HEK293 (cell line): Measurements from ENCODE around the gene CCDC30.

Experiments used
- CTCF ChIA-PET: fragments of 350-600 bp; formaldehyde crosslinking; extraction: SDS; loops from one replicate; lab custom pipeline; 2021; ENCODE audit warnings: antibody characterized with exemption; lab: Yijun Ruan, JAX
- POLR2A ChIA-PET: fragments of 300-600 bp; formaldehyde crosslinking; extraction: SDS; loops from one replicate; lab custom pipeline; 2020; ENCODE audit warnings: antibody characterized with exemption, inconsistent platforms; lab: Yijun Ruan, JAX
- H3K27ac ChIP-seq: fragments of 200-500 bp; sonication (Bioruptor generic); 2 replicates; pipeline ENCODE4 v1.5.1; 2014; ENCODE audit warnings: low read depth, low read length, control low read depth, inconsistent platforms; ENCODE audit errors: extremely low read depth
- H3K36me3 ChIP-seq, 2 experiments: fragments of 200-500 bp in 1 of 2; sonication (Bioruptor generic) in 1 of 2; 1 replicate in 1 of 2; 2 replicates in 1 of 2; pipeline ENCODE4 v1.5.1; 2014 to 2017; ENCODE audit warnings: inconsistent platforms in 2 of 2, low read length in 2 of 2; ENCODE audit not compliant: control insufficient read depth in 2 of 2, insufficient read depth in 1 of 2
- H3K4me1 ChIP-seq: fragments of 200-500 bp; sonication (Bioruptor generic); 2 replicates; pipeline ENCODE4 v1.5.1; 2014; ENCODE audit warnings: mild to moderate bottlenecking, low read length, inconsistent platforms; ENCODE audit not compliant: control insufficient read depth, insufficient read depth
- H3K4me3 ChIP-seq: 2 replicates; pipeline ENCODE4 v1.5.1; 2011; ENCODE audit warnings: low read depth, mild to moderate bottlenecking, control low read depth, low read length, moderate library complexity
- H3K9me3 ChIP-seq: fragments of 200-500 bp; sonication (Bioruptor generic); 2 replicates; pipeline ENCODE4 v1.5.1; 2014; ENCODE audit warnings: low read depth, low read length, inconsistent platforms; ENCODE audit not compliant: control insufficient read depth, insufficient read depth
- ATF2 ChIP-seq: fragments of 450-650 bp; formaldehyde crosslinking; IDR thresholded peaks from 2 replicates; pipeline ENCODE4 v1.5.1; 2016; ENCODE audit warnings: missing biosample characterization, missing genetic modification characterization, low read depth
- HOXD13 ChIP-seq: sonication (generic); formaldehyde crosslinking; IDR thresholded peaks from 2 replicates; pipeline ENCODE4 v1.8.0; 2022; ENCODE audit warnings: missing genetic modification reagents, borderline replicate concordance
- KLF8 ChIP-seq: fragments of 450-650 bp; formaldehyde crosslinking; IDR thresholded peaks from 2 replicates; pipeline ENCODE4 v1.5.1; 2016; ENCODE audit warnings: missing biosample characterization, missing genetic modification characterization
- OSR2 ChIP-seq: fragments of 450-650 bp; formaldehyde crosslinking; IDR thresholded peaks from 2 replicates; pipeline ENCODE4 v1.5.1; 2016; ENCODE audit warnings: missing biosample characterization, missing genetic modification characterization
- SP2 ChIP-seq: fragments of 450-650 bp; formaldehyde crosslinking; IDR thresholded peaks from 2 replicates; pipeline ENCODE4 v1.5.1; 2016; ENCODE audit warnings: missing biosample characterization, missing genetic modification characterization
- TCF7L2 ChIP-seq: IDR thresholded peaks from 2 replicates; pipeline ENCODE4 v1.6.1; 2011; ENCODE audit warnings: low read depth, mild to moderate bottlenecking, inconsistent platforms, low read length, moderate library complexity, borderline replicate concordance
- ZBTB8A ChIP-seq: fragments of 450-650 bp; formaldehyde crosslinking; IDR thresholded peaks from 2 replicates; pipeline ENCODE4 v1.5.1; 2016; ENCODE audit warnings: missing biosample characterization, missing genetic modification characterization
- ZNF133 ChIP-seq: fragments of 450-650 bp; formaldehyde crosslinking; IDR thresholded peaks from 2 replicates; pipeline ENCODE4 v1.5.1; 2016; ENCODE audit warnings: missing biosample characterization, missing genetic modification characterization
- ZNF146 ChIP-seq: fragments of 450-650 bp; formaldehyde crosslinking; IDR thresholded peaks from 2 replicates; pipeline ENCODE4 v1.5.1; 2016; ENCODE audit warnings: missing biosample characterization, missing genetic modification characterization
- ZNF16 ChIP-seq: fragments of 450-650 bp; formaldehyde crosslinking; IDR thresholded peaks from 2 replicates; pipeline ENCODE4 v1.5.1; 2016; ENCODE audit warnings: low read depth, missing biosample characterization, missing genetic modification characterization
- ZNF223 ChIP-seq: fragments of 450-650 bp; formaldehyde crosslinking; IDR thresholded peaks from 2 replicates; pipeline ENCODE4 v1.5.1; 2016; ENCODE audit warnings: missing biosample characterization, missing genetic modification characterization
- ZNF280D ChIP-seq: fragments of 450-650 bp; formaldehyde crosslinking; IDR thresholded peaks from 2 replicates; pipeline ENCODE4 v1.5.1; 2016; ENCODE audit warnings: missing biosample characterization, missing genetic modification characterization
- ZNF350 ChIP-seq: fragments of 450-650 bp; formaldehyde crosslinking; IDR thresholded peaks from 2 replicates; pipeline ENCODE4 v1.5.0; 2017; ENCODE audit warnings: missing biosample characterization, mild to moderate bottlenecking, missing genetic modification characterization
- ZNF48 ChIP-seq: fragments of 450-650 bp; formaldehyde crosslinking; IDR thresholded peaks from 2 replicates; pipeline ENCODE4 v1.5.1; 2016; ENCODE audit warnings: missing biosample characterization, missing genetic modification characterization
- ZNF544 ChIP-seq: fragments of 450-650 bp; formaldehyde crosslinking; IDR thresholded peaks from 2 replicates; pipeline ENCODE4 v1.5.0; 2017; ENCODE audit warnings: missing biosample characterization, missing genetic modification characterization
- ZNF626 ChIP-seq: fragments of 450-650 bp; sonication (Bioruptor Pico); formaldehyde crosslinking; IDR thresholded peaks from 2 replicates; pipeline ENCODE4 v1.5.1; 2018; ENCODE audit warnings: missing biosample characterization, missing genetic modification characterization, inconsistent platforms
- ZNF701 ChIP-seq: fragments of 450-650 bp; formaldehyde crosslinking; IDR thresholded peaks from 2 replicates; pipeline ENCODE4 v1.5.1; 2016; ENCODE audit warnings: missing biosample characterization, missing genetic modification characterization
- ZNF785 ChIP-seq: fragments of 450-650 bp; formaldehyde crosslinking; IDR thresholded peaks from 2 replicates; pipeline ENCODE4 v1.5.1; 2016; ENCODE audit warnings: missing biosample characterization, missing genetic modification characterization
- TF ChIP-seq, protein P1 (sequence below): fragments of 450-650 bp; formaldehyde crosslinking; IDR thresholded peaks from 2 replicates; pipeline ENCODE4 v1.5.1; 2016; ENCODE audit warnings: missing biosample characterization, missing genetic modification characterization
- TF ChIP-seq, protein P2 (sequence below): fragments of 450-650 bp; formaldehyde crosslinking; IDR thresholded peaks from 2 replicates; pipeline ENCODE4 v1.5.1; 2016; ENCODE audit warnings: missing biosample characterization, missing genetic modification characterization
- TF ChIP-seq, protein P3 (sequence below): fragments of 450-650 bp; formaldehyde crosslinking; IDR thresholded peaks from 2 replicates; pipeline ENCODE4; 2016; ENCODE audit warnings: missing biosample characterization, missing genetic modification characterization

Gene CCDC30

GRCh38 chr1:42567038-42567437 lies 104.0 kb downstream of the CCDC30 start (continued):
- TF ChIP-seq OSR2 (no peak), TCF7L2 (no peak), ATF2 (tag by site-specific recombination) (no peak)

- no peak overlapping the region for H3K27ac ChIP-seq
- no peaks in the 10 kb centered on the region for H3K36me3 ChIP-seq
- no peak for TF ChIP-seq ZBTB8A (tag by site-specific recombination)
- no peak for TF ChIP-seq ZNF223 (tag by site-specific recombination)
- TF ChIP-seq ZNF350 (tag by site-specific recombination) = no peak
- no peak for TF ChIP-seq ZNF544
- no peak for TF ChIP-seq ZNF701 (tag by site-specific recombination)
- TF ChIP-seq SP2 = no peak
- TF ChIP-seq ZNF16 (tag by site-specific recombination) = no peak
- no peak for TF ChIP-seq ZNF48 (tag by site-specific recombination)
- TF ChIP-seq, protein P1, sequence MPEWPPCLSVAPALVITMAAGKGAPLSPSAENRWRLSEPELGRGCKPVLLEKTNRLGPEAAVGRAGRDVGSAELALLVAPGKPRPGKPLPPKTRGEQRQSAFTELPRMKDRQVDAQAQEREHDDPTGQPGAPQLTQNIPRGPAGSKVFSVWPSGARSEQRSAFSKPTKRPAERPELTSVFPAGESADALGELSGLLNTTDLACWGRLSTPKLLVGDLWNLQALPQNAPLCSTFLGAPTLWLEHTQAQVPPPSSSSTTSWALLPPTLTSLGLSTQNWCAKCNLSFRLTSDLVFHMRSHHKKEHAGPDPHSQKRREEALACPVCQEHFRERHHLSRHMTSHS (tag by site-specific recombination) = no peak
- no peak for TF ChIP-seq ZNF785
- TF ChIP-seq ZNF280D (tag by site-specific recombination) = no peak
- no peak for TF ChIP-seq HOXD13 (CRISPR knock-in tag)
- no peak for TF ChIP-seq ZNF626 (tag by site-specific recombination)
- TF ChIP-seq, protein P2, sequence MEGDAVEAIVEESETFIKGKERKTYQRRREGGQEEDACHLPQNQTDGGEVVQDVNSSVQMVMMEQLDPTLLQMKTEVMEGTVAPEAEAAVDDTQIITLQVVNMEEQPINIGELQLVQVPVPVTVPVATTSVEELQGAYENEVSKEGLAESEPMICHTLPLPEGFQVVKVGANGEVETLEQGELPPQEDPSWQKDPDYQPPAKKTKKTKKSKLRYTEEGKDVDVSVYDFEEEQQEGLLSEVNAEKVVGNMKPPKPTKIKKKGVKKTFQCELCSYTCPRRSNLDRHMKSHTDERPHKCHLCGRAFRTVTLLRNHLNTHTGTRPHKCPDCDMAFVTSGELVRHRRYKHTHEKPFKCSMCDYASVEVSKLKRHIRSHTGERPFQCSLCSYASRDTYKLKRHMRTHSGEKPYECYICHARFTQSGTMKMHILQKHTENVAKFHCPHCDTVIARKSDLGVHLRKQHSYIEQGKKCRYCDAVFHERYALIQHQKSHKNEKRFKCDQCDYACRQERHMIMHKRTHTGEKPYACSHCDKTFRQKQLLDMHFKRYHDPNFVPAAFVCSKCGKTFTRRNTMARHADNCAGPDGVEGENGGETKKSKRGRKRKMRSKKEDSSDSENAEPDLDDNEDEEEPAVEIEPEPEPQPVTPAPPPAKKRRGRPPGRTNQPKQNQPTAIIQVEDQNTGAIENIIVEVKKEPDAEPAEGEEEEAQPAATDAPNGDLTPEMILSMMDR (tag by site-specific recombination) = no peak
- TF ChIP-seq, protein P3, sequence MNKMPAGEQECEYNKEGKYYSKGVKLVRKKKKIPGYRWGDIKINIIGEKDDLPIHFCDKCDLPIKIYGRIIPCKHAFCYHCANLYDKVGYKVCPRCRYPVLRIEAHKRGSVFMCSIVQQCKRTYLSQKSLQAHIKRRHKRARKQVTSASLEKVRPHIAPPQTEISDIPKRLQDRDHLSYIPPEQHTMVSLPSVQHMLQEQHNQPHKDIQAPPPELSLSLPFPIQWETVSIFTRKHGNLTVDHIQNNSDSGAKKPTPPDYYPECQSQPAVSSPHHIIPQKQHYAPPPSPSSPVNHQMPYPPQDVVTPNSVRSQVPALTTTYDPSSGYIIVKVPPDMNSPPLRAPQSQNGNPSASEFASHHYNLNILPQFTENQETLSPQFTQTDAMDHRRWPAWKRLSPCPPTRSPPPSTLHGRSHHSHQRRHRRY (tag by site-specific recombination) = no peak
- TF ChIP-seq ZNF133 (tag by site-specific recombination) = no peak
- TF ChIP-seq KLF8 = no peak
- no peak for TF ChIP-seq ZNF146 (tag by site-specific recombination)
- POLR2A ChIA-PET = no interaction called here
- CTCF ChIA-PET = interaction anchor here (0.5 to 1.1 kb wide), 3 partner anchors 56 to 170 kb away, joined by 3 to 5 read pairs (median 4); no protein-coding TSS in a partner anchor
- no peak overlapping the region for H3K4me3 ChIP-seq
- no peaks in the 10 kb centered on the region for H3K4me1 ChIP-seq
- H3K9me3 ChIP-seq = no peaks in the 10 kb centered on the region
These were observed 113.8 kb downstream of the CCDC30 start for GRCh38 chr1:42576935-42577334.
